HCT116 (cell line): ENCODE measurements around the gene PTX4. TPM values are rescaled to one million over a fixed set of nuclear protein-coding genes. Genes with fewer than 3 reads are reported as not detected.
"Not testable (repeated sequence)": the region's sequence is repeated elsewhere in the genome, so short reads cannot be mapped to it uniquely, and the experiment has no call there.

ENCODE experiments used
- ATAC-seq: fragments of 200-7000 bp; cut with Tn5 transposase; 2 replicates; pipeline ENCODE4 v1.9.1; 2020; ENCODE audit warnings: mild to moderate bottlenecking, moderate library complexity
- BruUV-seq: library from RNA; stranded (reverse); fragments of 400-500 nt; replicated peaks from 2 replicates; lab custom pipeline; 2021; lab: Mats Ljungman, UMichigan
- CTCF ChIA-PET: fragments of 300-600 bp; sonication (Branson Sonifier 250); formaldehyde crosslinking; loops from one replicate; lab custom pipeline; 2021; ENCODE audit warnings: antibody characterized with exemption; lab: Charles Lee
- POLR2A ChIA-PET: fragments of 300-600, 350-600 bp; sonication (Branson Sonifier 250); formaldehyde crosslinking; loops from one replicate; lab custom pipeline; 2021; ENCODE audit warnings: antibody characterized with exemption; lab: Charles Lee
- RAD21 ChIA-PET, 2 experiments: fragments of 300-600 bp; sonication (Branson Sonifier 250); formaldehyde crosslinking; loops; one replicate each; lab custom pipeline; 2023; ENCODE audit warnings: low total read pairs in 2 of 2; ENCODE audit not compliant: uncharacterized antibody in 2 of 2, unreplicated experiment in 2 of 2, low non-redundant PET in 1 of 2; lab: Charles Lee
- DNase-seq: peaks from one replicate; pipeline ENCODE4 v3.0.0-alpha.2; 2010; ENCODE audit warnings: low read depth, low spot score
- H2AFZ ChIP-seq: fragments of 200-600 bp; shearing (Covaris generic), sonication (generic); 2 replicates; pipeline ENCODE4 v1.6.1; 2017; ENCODE audit warnings: low read depth, mixed run types, mixed read lengths, antibody characterized with exemption, low read length; ENCODE audit not compliant: poor library complexity, severe bottlenecking
- H3K27ac ChIP-seq: 2 replicates; pipeline ENCODE4 v1.5.1; 2012; ENCODE audit warnings: low read depth, low read length
- H3K27me3 ChIP-seq: fragments of 200-600 bp; sonication (generic); 2 replicates; pipeline ENCODE4 v1.6.1; 2016; ENCODE audit warnings: mixed run types, low read length, mixed read lengths; ENCODE audit not compliant: insufficient read depth
- H3K36me3 ChIP-seq, 2 experiments: fragments of 200-500 bp in 1 of 2; fragments of 200-600 bp in 1 of 2; sonication (Bioruptor generic) in 1 of 2; sonication (generic) in 1 of 2; 2 replicates each; pipeline versions ENCODE4 v1.5.1 to v1.6.1; 2014 to 2016; ENCODE audit warnings: low read length in 2 of 2, inconsistent platforms in 1 of 2, mixed read lengths in 1 of 2, mixed run types in 1 of 2; ENCODE audit not compliant: insufficient read depth in 2 of 2, control insufficient read depth in 1 of 2
- H3K4me1 ChIP-seq, 2 experiments: fragments of 200-600 bp in 1 of 2; sonication (generic) in 1 of 2; 2 replicates each; pipeline versions ENCODE4 v1.5.1 to v1.6.1; 2012 to 2017; ENCODE audit warnings: low read length in 2 of 2, inconsistent platforms in 1 of 2, mild to moderate bottlenecking in 1 of 2, mixed read lengths in 1 of 2, mixed run types in 1 of 2, moderate library complexity in 1 of 2; ENCODE audit not compliant: insufficient read depth in 2 of 2, control insufficient read depth in 1 of 2
- H3K4me2 ChIP-seq: fragments of 200-600 bp; sonication (generic); 2 replicates; pipeline ENCODE4 v1.6.1; 2017; ENCODE audit warnings: mixed run types, low read length, mixed read lengths
- H3K4me3 ChIP-seq, 2 experiments: fragments of 200-600 bp in 1 of 2; sonication (generic) in 1 of 2; replicated peaks in 1 of 2; 2 replicates each; pipeline ENCODE4 v1.5.1; 2011 to 2016; ENCODE audit warnings: low read length in 2 of 2, control low read depth in 1 of 2, low read depth in 1 of 2, mild to moderate bottlenecking in 1 of 2, mixed read lengths in 1 of 2, mixed run types in 1 of 2
- H3K79me2 ChIP-seq: fragments of 200-600 bp; sonication (generic); 2 replicates; pipeline ENCODE4 v1.6.1; 2017; ENCODE audit warnings: mild to moderate bottlenecking, mixed run types, low read length, moderate library complexity, mixed read lengths; ENCODE audit not compliant: insufficient read depth
- H3K9ac ChIP-seq: fragments of 200-600 bp; sonication (generic); 2 replicates; pipeline ENCODE4 v1.6.1; 2016; ENCODE audit warnings: low read length, mixed read lengths
- H3K9me2 ChIP-seq: fragments of 200-600 bp; sonication (generic), shearing (Covaris generic); 2 replicates; pipeline ENCODE4 v1.6.1; 2017; ENCODE audit warnings: mixed run types, mild to moderate bottlenecking, moderate library complexity; ENCODE audit not compliant: insufficient read depth
- H3K9me3 ChIP-seq, 2 experiments: fragments of 200-500 bp in 1 of 2; fragments of 200-600 bp in 1 of 2; sonication (Bioruptor generic) in 1 of 2; sonication (generic) in 1 of 2; 2 replicates each; pipeline ENCODE4 v1.6.1; 2014 to 2017; ENCODE audit warnings: low read length in 2 of 2, mixed read lengths in 2 of 2, inconsistent platforms in 1 of 2, low read depth in 1 of 2, mild to moderate bottlenecking in 1 of 2, mixed run types in 1 of 2, moderate library complexity in 1 of 2; ENCODE audit not compliant: control insufficient read depth in 1 of 2, insufficient read depth in 1 of 2
- H4K20me1 ChIP-seq: fragments of 200-600 bp; sonication (generic), shearing (Covaris generic); 2 replicates; pipeline ENCODE4 v1.6.1; 2017; ENCODE audit warnings: mixed run types, mild to moderate bottlenecking, moderate library complexity; ENCODE audit not compliant: insufficient read depth
- ELF1 ChIP-seq: IDR thresholded peaks from 2 replicates; pipeline ENCODE4 v1.6.1; 2012; ENCODE audit warnings: low read depth, borderline replicate concordance
- FOSL1 ChIP-seq: IDR thresholded peaks from 2 replicates; pipeline ENCODE4 v1.6.1; 2012; ENCODE audit warnings: low read depth
- MAX ChIP-seq: IDR thresholded peaks from 2 replicates; pipeline ENCODE4 v1.6.1; 2012
- POLR2A ChIP-seq: IDR thresholded peaks from 2 replicates; pipeline ENCODE4 v1.7.0; 2011; ENCODE audit warnings: borderline replicate concordance; ENCODE audit not compliant: insufficient read depth, insufficient read length; ENCODE audit errors: extremely low read depth
- RAD21 ChIP-seq: IDR thresholded peaks from 2 replicates; pipeline ENCODE4 v1.6.1; 2012; ENCODE audit warnings: low read depth, mild to moderate bottlenecking
- SIN3A ChIP-seq: IDR thresholded peaks from 2 replicates; pipeline ENCODE4 v1.6.1; 2012; ENCODE audit warnings: low read depth
- ZNF274 ChIP-seq: fragments of 200-500 bp; sonication (Bioruptor generic); IDR thresholded peaks from 2 replicates; pipeline ENCODE4 v1.6.1; 2014; ENCODE audit warnings: mild to moderate bottlenecking, low read depth, low read length, inconsistent platforms
- intact Hi-C: fragments of 100-400 bp; cut with micrococcal nuclease; formaldehyde crosslinking; loops from 2 replicates; pipeline ENCODE4 v1.10.0; 2022
- total RNA-seq: library from RNA; stranded (reverse); gene quantifications from one replicate; pipeline ENCODE4 v1.2.1, GENCODE V29; 2021; ENCODE audit not compliant: unreplicated experiment

The PTX4 gene
- total RNA-seq, 1 experiment from 2014 or later, result not detected

- Histone ChIP-seq H3K79me2 (no peaks in the 10 kb centered on the region), H3K9me2 (no peaks in the 10 kb centered on the region), H4K20me1 (no peaks in the 10 kb centered on the region), H3K4me3 (no peak overlapping the region), H2AFZ (no peak overlapping the region), H3K27me3 (no peaks in the 10 kb centered on the region), H3K9me3 (no peaks in the 10 kb centered on the region), H3K36me3 (no peaks in the 10 kb centered on the region), H3K4me2 (no peak overlapping the region), H3K9ac (no peak overlapping the region), H3K27ac (no peak overlapping the region), H3K4me1 (no peaks in the 10 kb centered on the region; a peak in 1 of 4 replicates)
- RAD21 ChIA-PET, result no interaction called here
- intact Hi-C loops, result no loop called here
- BruUV-seq, result no TSS peak
- CTCF ChIA-PET, result no interaction called here
- TF ChIP-seq ZNF274 (no peak), MAX (no peak), POLR2A (no peak), FOSL1 (no peak), RAD21 (no peak), ELF1 (no peak), SIN3A (no peak)
- DNase-seq (no peak), ATAC-seq (no peak)
- POLR2A ChIA-PET, result no interaction called here
Measured at GRCh38 chr16:1481906-1482835, 6.6 kb downstream of the PTX4 start.

GRCh38 chr16:1478937-1479336 is 9.8 kb downstream of the PTX4 start:
- H3K27me3 ChIP-seq, H3K9me3 ChIP-seq, H3K27ac ChIP-seq, POLR2A ChIA-PET, DNase-seq, H3K79me2 ChIP-seq, H3K9me2 ChIP-seq, CTCF ChIA-PET, H3K4me2 ChIP-seq, ATAC-seq, H2AFZ ChIP-seq, RAD21 ChIA-PET, intact Hi-C loops, H3K4me3 ChIP-seq, H3K9ac ChIP-seq, BruUV-seq, H4K20me1 ChIP-seq, H3K36me3 ChIP-seq: not testable (repeated sequence)
- peaks cover under 1 to 16% of the 10 kb centered on the region in 2 experiments; a peak in 3 of 4 replicates for H3K4me1 ChIP-seq
